Natural killer cell treated with Interleukin-12 subunit alpha and Interleukin-12 subunit beta and Interleukin-15 and Interleukin-18, amount 100 ng/mL, for 72 hours (primary cell): ENCODE measurements around the gene REN. TPM values are rescaled to one million over a fixed set of nuclear protein-coding genes. Genes with fewer than 3 reads are reported as not detected.

Experiments used
- ATAC-seq, 2 donors: fragments of 150-1000 bp; cut with Tn5 transposase in 1 of 2; sonication (Bioruptor Pico), chemical (Tn5 transposase) in 1 of 2; 2 replicates each; pipeline ENCODE4 v1.10.0; 2021
- DNase-seq: peaks from one replicate; pipeline ENCODE4 v3.0.0; 2022; ENCODE audit warnings: low spot score
- H3K27ac Mint-ChIP-seq, 2 donors: 1 replicate in 1 of 2; 2 replicates in 1 of 2; pipeline ENCODE4 v1.8.0; 2022; ENCODE audit warnings: mixed read lengths in 2 of 2, mild to moderate bottlenecking in 1 of 2, moderate library complexity in 1 of 2
- H3K27me3 Mint-ChIP-seq, 2 donors: 1 replicate in 1 of 2; 2 replicates in 1 of 2; pipeline ENCODE4 v1.8.0; 2022; ENCODE audit warnings: mixed read lengths in 2 of 2
- H3K36me3 Mint-ChIP-seq: one replicate; pipeline ENCODE4 v1.8.0; 2022; ENCODE audit warnings: mixed read lengths
- H3K4me1 Mint-ChIP-seq, 2 donors: 1 replicate in 1 of 2; 2 replicates in 1 of 2; pipeline ENCODE4 v1.8.0; 2022; ENCODE audit warnings: low read depth in 2 of 2, mixed read lengths in 2 of 2, mild to moderate bottlenecking in 1 of 2
- H3K4me3 Mint-ChIP-seq: one replicate; pipeline ENCODE4 v1.8.0; 2022; ENCODE audit warnings: mixed read lengths
- H3K9me3 Mint-ChIP-seq: 2 replicates; pipeline ENCODE4 v1.8.0; 2022; ENCODE audit warnings: mixed read lengths
- total RNA-seq, 2 donors: library from RNA; stranded (reverse); gene quantifications; one replicate each; pipeline ENCODE4 v1.2.3, GENCODE V29; 2022

Gene REN
- total RNA-seq, 2 donors from 2014 or later: not detected

GRCh38 chr1:204180133-204180532, 14.0 kb upstream of the REN start:
- DNase-seq (peak; percentile 13), ATAC-seq (no peak)
- Mint-ChIP-seq H3K4me3 (no peak overlapping the region), H3K36me3 (no peaks in the 10 kb centered on the region), H3K9me3 (no peaks in the 10 kb centered on the region), H3K4me1 (no peaks in the 10 kb centered on the region), H3K27me3 (peaks cover 9 to 10% of the 10 kb centered on the region in 2 donors), H3K27ac (no peak overlapping the region)

GRCh38 chr1:204178487-204179281, 12.5 kb upstream of the REN start:
- Mint-ChIP-seq H3K9me3 (no peaks in the 10 kb centered on the region), H3K36me3 (no peaks in the 10 kb centered on the region), H3K27ac (no peak overlapping the region), H3K4me3 (no peak overlapping the region), H3K4me1 (no peaks in the 10 kb centered on the region), H3K27me3 (peaks cover 0 to 5% of the 10 kb centered on the region in 2 donors)
- DNase-seq (no peak), ATAC-seq (no peak)

GRCh38 chr1:204177133-204177532, 11.0 kb upstream of the REN start:
- Mint-ChIP-seq H3K36me3 (no peaks in the 10 kb centered on the region), H3K27me3 (peaks cover 0 to 4% of the 10 kb centered on the region in 2 donors), H3K4me1 (no peaks in the 10 kb centered on the region), H3K9me3 (no peaks in the 10 kb centered on the region), H3K27ac (no peak overlapping the region), H3K4me3 (no peak overlapping the region)
- ATAC-seq: no peak
- no peak for DNase-seq

GRCh38 chr1:204176049-204176448, 9.9 kb upstream of the REN start:
- H3K4me3 Mint-ChIP-seq: no peak overlapping the region
- H3K27me3 Mint-ChIP-seq: peaks cover 0 to 7% of the 10 kb centered on the region in 2 donors
- no peak overlapping the region for H3K27ac Mint-ChIP-seq
- no peaks in the 10 kb centered on the region for H3K4me1 Mint-ChIP-seq
- DNase-seq (no peak), ATAC-seq (no peak)
- no peaks in the 10 kb centered on the region for H3K9me3 Mint-ChIP-seq
- H3K36me3 Mint-ChIP-seq: peaks cover 5% of the 10 kb centered on the region

GRCh38 chr1:204174958-204175357, 8.8 kb upstream of the REN start:
- Mint-ChIP-seq H3K4me1 (no peaks in the 10 kb centered on the region), H3K4me3 (no peak overlapping the region), H3K9me3 (peaks cover 4% of the 10 kb centered on the region), H3K36me3 (peaks cover 14% of the 10 kb centered on the region), H3K27ac (no peak overlapping the region), H3K27me3 (peaks cover 0 to 7% of the 10 kb centered on the region in 2 donors)
- ATAC-seq (no peak), DNase-seq (no peak)

- Mint-ChIP-seq H3K27ac (no peak overlapping the region), H3K27me3 (peaks cover 2 to 7% of the 10 kb centered on the region in 2 donors), H3K4me3 (no peak overlapping the region), H3K36me3 (peaks cover 17% of the 10 kb centered on the region), H3K4me1 (no peaks in the 10 kb centered on the region), H3K9me3 (peaks cover 4% of the 10 kb centered on the region)
- DNase-seq (no peak), ATAC-seq (no peak)
Observed at GRCh38 chr1:204172404-204173029, 6.4 kb upstream of the REN start.

- peaks cover 6 to 11% of the 10 kb centered on the region in 2 donors for H3K27me3 Mint-ChIP-seq
- no peak overlapping the region for H3K4me3 Mint-ChIP-seq
- H3K4me1 Mint-ChIP-seq: no peaks in the 10 kb centered on the region
- peaks cover 4% of the 10 kb centered on the region for H3K9me3 Mint-ChIP-seq
- ATAC-seq: no peak
- H3K27ac Mint-ChIP-seq: no peak overlapping the region
- no peak for DNase-seq
- peaks cover 17% of the 10 kb centered on the region for H3K36me3 Mint-ChIP-seq
Observed at GRCh38 chr1:204171751-204172178, 5.6 kb upstream of the REN start.

GRCh38 chr1:204170494-204171155, 4.5 kb upstream of the REN start:
- ATAC-seq (no peak), DNase-seq (no peak)
- Mint-ChIP-seq H3K4me3 (no peak overlapping the region), H3K27ac (no peak overlapping the region), H3K9me3 (peaks cover 4% of the 10 kb centered on the region), H3K36me3 (peaks cover 17% of the 10 kb centered on the region), H3K4me1 (no peaks in the 10 kb centered on the region), H3K27me3 (peaks cover 6 to 15% of the 10 kb centered on the region in 2 donors)

GRCh38 chr1:204169858-204170257, 3.7 kb upstream of the REN start:
- Mint-ChIP-seq H3K27me3 (peaks cover 6 to 15% of the 10 kb centered on the region in 2 donors), H3K36me3 (peaks cover 17% of the 10 kb centered on the region), H3K9me3 (peaks cover 4% of the 10 kb centered on the region), H3K4me1 (no peaks in the 10 kb centered on the region), H3K27ac (no peak overlapping the region), H3K4me3 (no peak overlapping the region)
- DNase-seq (no peak), ATAC-seq (no peak)

- no peaks in the 10 kb centered on the region for H3K4me1 Mint-ChIP-seq
Observed at GRCh38 chr1:204167730-204168129, 1.6 kb upstream of the REN start.

GRCh38 chr1:204162494-204163074, 3.6 kb downstream of the REN start:
- Mint-ChIP-seq H3K4me3 (no peak overlapping the region), H3K9me3 (no peaks in the 10 kb centered on the region), H3K27me3 (peaks cover 4 to 8% of the 10 kb centered on the region in 2 donors), H3K36me3 (no peaks in the 10 kb centered on the region), H3K4me1 (no peaks in the 10 kb centered on the region), H3K27ac (no peak overlapping the region)
- peak; percentile 81 to 84 for ATAC-seq
- peak; percentile 77 for DNase-seq

More at GRCh38 chr1:204167730-204168129, 1.6 kb upstream of the REN start:
- peaks cover 6 to 11% of the 10 kb centered on the region in 2 donors for H3K27me3 Mint-ChIP-seq
- H3K4me3 Mint-ChIP-seq: no peak overlapping the region
- H3K9me3 Mint-ChIP-seq: peaks cover 4% of the 10 kb centered on the region
- peaks cover 17% of the 10 kb centered on the region for H3K36me3 Mint-ChIP-seq
- H3K27ac Mint-ChIP-seq: no peak overlapping the region
- DNase-seq (no peak), ATAC-seq (no peak)

- no peak for DNase-seq
- Mint-ChIP-seq H3K36me3 (no peaks in the 10 kb centered on the region), H3K27me3 (peaks cover 0 to 4% of the 10 kb centered on the region in 2 donors), H3K4me3 (no peak overlapping the region), H3K9me3 (no peaks in the 10 kb centered on the region), H3K27ac (no peak overlapping the region), H3K4me1 (no peaks in the 10 kb centered on the region)
- ATAC-seq: no peak
Observed at GRCh38 chr1:204161609-204162493, 4.3 kb downstream of the REN start.

GRCh38 chr1:204157962-204158361, 8.2 kb downstream of the REN start:
- Mint-ChIP-seq H3K4me1 (no peaks in the 10 kb centered on the region), H3K36me3 (no peaks in the 10 kb centered on the region), H3K27ac (no peak overlapping the region), H3K4me3 (no peak overlapping the region), H3K27me3 (peaks cover 0 to 8% of the 10 kb centered on the region in 2 donors), H3K9me3 (no peaks in the 10 kb centered on the region)
- DNase-seq: no peak
- no peak for ATAC-seq
